Measurements from ENCODE around the gene SMAP1. TPM values are rescaled to one million over a fixed set of nuclear protein-coding genes. Genes with fewer than 3 reads are reported as not detected.

SMAP1 gene
- total RNA-seq, 1 donor = 32.4 TPM

DNA sequence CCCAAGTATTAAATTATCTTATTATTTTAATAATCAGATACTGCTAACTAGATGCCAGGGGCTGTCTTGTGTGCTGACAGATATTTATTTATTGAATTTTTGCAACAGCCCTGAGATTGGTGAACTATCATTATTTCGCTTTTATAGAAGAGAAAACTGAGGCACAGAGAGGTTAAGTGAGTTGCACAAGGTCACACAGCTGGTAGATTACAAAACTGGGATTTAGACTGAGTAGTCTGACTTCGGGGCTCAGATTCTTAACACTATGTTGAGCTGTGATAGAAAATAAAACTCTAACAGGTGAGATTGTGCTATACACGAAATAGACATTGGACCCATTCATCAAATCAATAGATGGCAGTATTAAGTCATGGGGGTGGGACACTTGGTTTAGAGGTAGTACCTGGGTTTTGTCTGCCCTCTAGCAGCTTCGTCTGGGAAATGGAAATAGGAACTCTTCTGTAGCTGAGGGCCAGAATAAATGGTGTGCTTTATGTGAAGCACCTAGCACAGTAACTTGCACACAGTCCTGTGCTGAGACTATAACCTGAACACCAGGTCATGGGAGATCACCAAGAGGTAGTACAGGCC, 175.7 kb downstream of the SMAP1 start:
- TF ChIP-seq, protein P1, sequence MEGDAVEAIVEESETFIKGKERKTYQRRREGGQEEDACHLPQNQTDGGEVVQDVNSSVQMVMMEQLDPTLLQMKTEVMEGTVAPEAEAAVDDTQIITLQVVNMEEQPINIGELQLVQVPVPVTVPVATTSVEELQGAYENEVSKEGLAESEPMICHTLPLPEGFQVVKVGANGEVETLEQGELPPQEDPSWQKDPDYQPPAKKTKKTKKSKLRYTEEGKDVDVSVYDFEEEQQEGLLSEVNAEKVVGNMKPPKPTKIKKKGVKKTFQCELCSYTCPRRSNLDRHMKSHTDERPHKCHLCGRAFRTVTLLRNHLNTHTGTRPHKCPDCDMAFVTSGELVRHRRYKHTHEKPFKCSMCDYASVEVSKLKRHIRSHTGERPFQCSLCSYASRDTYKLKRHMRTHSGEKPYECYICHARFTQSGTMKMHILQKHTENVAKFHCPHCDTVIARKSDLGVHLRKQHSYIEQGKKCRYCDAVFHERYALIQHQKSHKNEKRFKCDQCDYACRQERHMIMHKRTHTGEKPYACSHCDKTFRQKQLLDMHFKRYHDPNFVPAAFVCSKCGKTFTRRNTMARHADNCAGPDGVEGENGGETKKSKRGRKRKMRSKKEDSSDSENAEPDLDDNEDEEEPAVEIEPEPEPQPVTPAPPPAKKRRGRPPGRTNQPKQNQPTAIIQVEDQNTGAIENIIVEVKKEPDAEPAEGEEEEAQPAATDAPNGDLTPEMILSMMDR (IDR thresholded peaks at IDR 0.05; ENCODE audit: insufficient read depth, low read length) = no peak
- no peak for DNase-seq (ENCODE audit: low read depth)
- H3K4me3 ChIP-seq (ENCODE audit: low read depth, low read length) = no peak overlapping the region

DNA sequence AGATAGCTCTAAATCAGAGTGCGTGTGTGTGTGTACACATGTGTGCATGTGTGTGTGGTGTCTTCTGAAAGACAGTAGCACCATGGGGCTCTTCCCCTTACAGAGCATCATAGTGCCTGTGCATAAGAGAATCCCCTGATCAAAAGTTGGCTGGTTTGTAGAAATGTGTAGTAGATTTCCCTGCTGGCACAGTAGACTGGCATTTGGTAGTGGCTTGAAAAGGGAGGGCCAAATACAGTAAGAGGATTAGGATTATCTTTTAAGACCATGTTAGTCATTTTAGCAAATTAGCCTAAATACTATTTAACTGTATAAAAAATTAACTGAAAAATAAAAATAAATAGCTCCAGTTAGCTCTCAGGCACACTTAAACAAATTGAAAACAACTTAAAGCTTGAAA, 176.6 kb downstream of the SMAP1 start:
- TF ChIP-seq, protein P1 (IDR thresholded peaks at IDR 0.05; ENCODE audit: insufficient read depth, low read length) = no peak
- DNase-seq (ENCODE audit: low read depth) = no peak
- no peak overlapping the region for H3K4me3 ChIP-seq (ENCODE audit: low read depth, low read length)

- no peak overlapping the region for H3K4me3 ChIP-seq (ENCODE audit: low read depth, low read length)
- no peak for DNase-seq (ENCODE audit: low read depth)
- TF ChIP-seq, protein P1 (IDR thresholded peaks at IDR 0.05; ENCODE audit: insufficient read depth, low read length) = no peak
These were observed 178.6 kb downstream of the SMAP1 start for GRCh38 chr6:70846207-70846835.

DNA sequence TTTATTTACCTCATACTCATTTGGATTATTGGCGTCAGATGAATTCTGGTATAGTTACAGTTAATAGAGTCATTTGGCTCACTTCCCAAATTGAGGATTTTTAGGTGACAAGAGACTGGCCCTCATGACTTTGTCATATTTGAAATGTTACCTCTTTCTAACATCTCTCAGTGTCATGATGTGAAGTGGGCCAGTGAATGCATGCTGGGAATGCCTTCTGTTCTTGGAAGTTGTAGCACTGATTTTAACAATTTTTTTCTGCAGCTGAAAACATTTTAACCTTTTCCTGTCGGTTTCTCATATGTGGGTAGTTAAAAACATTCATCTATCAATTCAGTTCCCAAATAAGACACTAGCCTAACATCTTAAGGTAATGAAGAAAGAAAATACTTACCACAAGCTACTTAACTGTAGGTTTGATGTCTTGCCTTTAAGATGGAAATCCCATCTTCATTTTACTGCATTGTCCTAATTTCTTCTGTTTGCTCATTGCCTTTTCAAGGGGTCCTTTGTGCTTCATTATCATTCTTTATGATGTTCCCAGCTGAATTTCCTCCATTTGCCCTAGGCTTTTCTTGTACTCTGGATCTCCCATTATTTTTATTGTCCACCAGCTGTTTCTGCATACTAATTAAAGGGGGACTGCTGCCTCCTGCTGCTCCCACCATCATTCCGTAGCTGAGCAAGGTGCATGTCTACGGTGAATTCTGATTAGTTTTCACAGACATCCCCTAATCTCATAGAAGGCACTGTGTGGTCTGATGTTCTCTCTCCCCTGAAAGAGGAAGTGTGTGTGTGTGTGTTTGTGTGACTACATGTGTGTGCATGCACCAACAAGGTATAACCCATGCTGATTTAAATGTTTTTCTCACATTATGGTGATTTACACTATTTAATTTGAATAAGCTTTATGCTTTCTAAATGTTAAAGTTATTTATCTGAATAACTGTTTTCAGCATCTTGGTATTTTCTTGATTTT, 179.7 kb downstream of the SMAP1 start:
- TF ChIP-seq, protein P1 (IDR thresholded peaks at IDR 0.05; ENCODE audit: insufficient read depth, low read length) = no peak
- DNase-seq (ENCODE audit: low read depth) = no peak
- H3K4me3 ChIP-seq (ENCODE audit: low read depth, low read length) = no peak overlapping the region

DNA sequence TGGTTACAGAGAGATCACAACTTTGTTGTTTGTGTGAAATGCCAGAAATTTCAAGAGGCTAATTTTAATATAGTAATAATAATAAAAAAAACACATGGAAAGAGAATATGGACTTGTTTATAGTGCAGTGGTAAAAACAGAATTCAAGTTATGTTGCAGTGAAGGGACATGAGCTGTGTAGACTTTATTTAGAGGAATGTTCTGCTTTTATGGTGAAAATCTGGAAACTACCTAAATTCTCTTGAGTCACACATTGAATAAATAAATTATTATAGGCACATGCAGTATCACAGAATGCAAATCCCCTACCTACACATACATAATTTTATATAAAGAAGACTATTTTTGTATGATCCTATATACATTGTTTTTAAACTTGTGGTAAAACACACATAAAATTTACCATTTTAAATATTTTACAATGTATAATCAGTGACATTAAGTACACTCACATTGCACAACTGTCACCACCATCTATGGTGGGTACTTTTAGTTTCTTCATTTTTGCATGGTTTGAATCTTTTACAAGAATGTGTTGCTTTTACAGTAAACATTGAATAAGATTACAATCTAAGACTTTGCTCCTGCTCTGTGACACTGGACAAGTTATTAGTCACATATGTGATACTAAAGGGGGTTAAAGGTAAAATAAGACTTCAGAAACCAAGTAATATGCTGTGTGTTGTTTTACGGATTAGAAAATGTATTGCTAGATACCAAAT, 181.8 kb downstream of the SMAP1 start:
- TF ChIP-seq, protein P1 (IDR thresholded peaks at IDR 0.05; ENCODE audit: insufficient read depth, low read length) = no peak
- peak; percentile 23 for DNase-seq (ENCODE audit: low read depth)

DNA sequence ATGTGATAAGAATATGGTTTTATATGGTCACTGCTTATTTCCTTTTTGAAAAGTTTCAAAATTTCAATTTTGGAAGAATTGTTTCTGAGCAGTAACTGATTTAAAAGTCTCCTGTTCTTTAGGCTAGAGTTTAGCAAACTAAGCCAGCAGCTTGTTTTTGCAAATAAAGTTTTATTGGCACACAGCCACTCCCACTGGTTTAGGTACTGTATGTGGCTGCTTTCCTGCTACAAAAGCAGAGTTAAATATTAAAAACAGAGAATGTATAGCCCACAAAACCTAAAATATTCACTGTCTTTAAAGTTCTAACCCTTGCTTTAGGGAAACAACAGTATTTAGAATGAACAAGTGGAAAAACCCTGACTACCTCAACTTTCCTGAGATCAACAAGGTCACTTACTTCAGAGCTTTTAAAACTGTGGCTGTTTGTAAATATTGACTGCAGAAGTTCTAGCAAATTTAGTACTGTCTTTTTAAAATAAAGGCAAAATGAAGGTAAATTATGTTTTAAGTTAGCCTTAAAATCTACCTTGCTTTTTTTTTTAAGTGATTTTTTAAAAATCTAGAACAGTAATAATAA, 185.1 kb downstream of the SMAP1 start:
- TF ChIP-seq, protein P1 (IDR thresholded peaks at IDR 0.05; ENCODE audit: insufficient read depth, low read length) = no peak
- no peak overlapping the region for H3K4me3 ChIP-seq (ENCODE audit: low read depth, low read length)
- DNase-seq (ENCODE audit: low read depth) = no peak

More for the DNA sequence above, 181.8 kb downstream of the SMAP1 start:
- H3K4me3 ChIP-seq (ENCODE audit: low read depth, low read length) = no peak overlapping the region
